ENCODE data around the gene TET3.
A peak's percentile ranks its signal among the peaks of the same experiment; 100 is the strongest.

TET3 gene

GRCh38 chr2:73987109-73987947, 2.6 kb downstream of the TET3 start:
- peak; percentile 60 for DNase-seq (ENCODE audit: low spot score)

- DNase-seq (ENCODE audit: low spot score), result no peak
Measured at GRCh38 chr2:73987948-73988700, 3.4 kb downstream of the TET3 start.

- no peak for DNase-seq (ENCODE audit: low spot score)
Measured at GRCh38 chr2:73989972-73990371, 5.3 kb downstream of the TET3 start.

- no peak for DNase-seq (ENCODE audit: low spot score)
Measured at GRCh38 chr2:73990531-73990930, 5.8 kb downstream of the TET3 start.

- DNase-seq (ENCODE audit: low spot score), result no peak
Measured at GRCh38 chr2:73992036-73992435, 7.3 kb downstream of the TET3 start.

GRCh38 chr2:73993376-73993775, 8.7 kb downstream of the TET3 start:
- no peak for DNase-seq (ENCODE audit: low spot score)

- no peak for DNase-seq (ENCODE audit: low spot score)
Measured at GRCh38 chr2:73993778-73994177, 9.1 kb downstream of the TET3 start.

- DNase-seq (ENCODE audit: low spot score), result no peak
Measured at GRCh38 chr2:73994178-73994831, 9.6 kb downstream of the TET3 start.

GRCh38 chr2:73995810-73996209, 11.1 kb downstream of the TET3 start:
- DNase-seq (ENCODE audit: low spot score), result no peak

GRCh38 chr2:73997813-73998212, 13.1 kb downstream of the TET3 start:
- DNase-seq (ENCODE audit: low spot score), result no peak

- no peak for DNase-seq (ENCODE audit: low spot score)
Measured at GRCh38 chr2:73998451-73998850, 13.7 kb downstream of the TET3 start.

GRCh38 chr2:73998933-73999332, 14.2 kb downstream of the TET3 start:
- DNase-seq (ENCODE audit: low spot score), result no peak

GRCh38 chr2:73999881-74000597, 15.3 kb downstream of the TET3 start:
- no peak for DNase-seq (ENCODE audit: low spot score)

GRCh38 chr2:74000666-74001065, 16.0 kb downstream of the TET3 start:
- DNase-seq (ENCODE audit: low spot score), result no peak

GRCh38 chr2:74001121-74001520, 16.4 kb downstream of the TET3 start:
- DNase-seq (ENCODE audit: low spot score), result peak; percentile 49

- DNase-seq (ENCODE audit: low spot score), result no peak
Measured at GRCh38 chr2:74001781-74002504, 17.2 kb downstream of the TET3 start.

- DNase-seq (ENCODE audit: low spot score), result peak; percentile 82
Measured at GRCh38 chr2:74002505-74003421, 18.1 kb downstream of the TET3 start.

- peak; percentile 21 for DNase-seq (ENCODE audit: low spot score)
Measured at GRCh38 chr2:74003494-74004211, 18.9 kb downstream of the TET3 start.
